Right kidney (tissue), 9 donors: ENCODE results near the gene ZNF628.

ENCODE experiments used
- DNase-seq: peaks from one replicate; pipeline ENCODE4 v3.0.0-alpha.2; 2016
- long read RNA-seq, 8 donors: transcript quantifications; one replicate each; lab custom pipeline, GENCODE V29; 2026

Gene ZNF628
- long read RNA-seq, donor 1, partial matches to known transcripts, result 0 of 6 reads
- long read RNA-seq, donor 1, other reads (novel, unspliced or antisense), result 0 of 6 reads
- long read RNA-seq, donor 2, transcript ZNF628-201 (1 exons, 3,177 nt), result major isoform, 8 of 8 reads
- long read RNA-seq, donor 2, partial matches to known transcripts, result 0 of 8 reads
- long read RNA-seq, donor 2, other reads (novel, unspliced or antisense), result 0 of 8 reads
- long read RNA-seq, donor 3, partial matches to known transcripts, result 0 of 6 reads
- long read RNA-seq, donor 3, other reads (novel, unspliced or antisense), result 0 of 6 reads
- long read RNA-seq, donor 4, transcript ZNF628-202 (2 exons, 472 nt), result major isoform, 5 of 10 reads
- long read RNA-seq, donor 4, partial matches to known transcripts, result 0 of 10 reads
- long read RNA-seq, donor 4, other reads (novel, unspliced or antisense), result 0 of 10 reads
- long read RNA-seq, donor 5, transcript ZNF628-202 (2 exons, 472 nt), result major isoform, 5 of 7 reads
- long read RNA-seq, donor 5, partial matches to known transcripts, result 0 of 7 reads
- long read RNA-seq, donor 5, other reads (novel, unspliced or antisense), result 0 of 7 reads
- long read RNA-seq, donor 6, transcript ZNF628-201 (1 exons, 3,177 nt), result major isoform, 9 of 163 reads
- long read RNA-seq, donor 6, partial matches to known transcripts, result 152 of 163 reads
- long read RNA-seq, donor 6, other reads (novel, unspliced or antisense), result 0 of 163 reads
- long read RNA-seq, donor 7, transcript ZNF628-202 (2 exons, 472 nt), result minor isoform, 8 of 35 reads
- long read RNA-seq, donor 7, transcript ZNF628-201 (1 exons, 3,177 nt), result major isoform, 25 of 35 reads
- long read RNA-seq, donor 7, partial matches to known transcripts, result 0 of 35 reads
- long read RNA-seq, donor 7, other reads (novel, unspliced or antisense), result 0 of 35 reads
- long read RNA-seq, donor 8, transcript ZNF628-201 (1 exons, 3,177 nt), result major isoform, 6 of 8 reads
- long read RNA-seq, donor 8, partial matches to known transcripts, result 0 of 8 reads
- long read RNA-seq, donor 8, other reads (novel, unspliced or antisense), result 0 of 8 reads

GRCh38 chr19:55476100-55476775 is at the start of gene ZNF628:
TSS of gene ZNF628 (plus strand) at chr19:55476617. CDS start at chr19:55479911, 3,294 bp downstream.
- peak; percentile 98 for DNase-seq

- no peak for DNase-seq
These were observed 45.2 kb upstream of the ZNF628 start for GRCh38 chr19:55431183-55431582.

GRCh38 chr19:55432241-55432959 is 44.0 kb upstream of the ZNF628 start:
- DNase-seq, result no peak

- DNase-seq, result no peak
These were observed 43.1 kb upstream of the ZNF628 start for GRCh38 chr19:55433292-55433691.

- DNase-seq, result no peak
These were observed 42.0 kb upstream of the ZNF628 start for GRCh38 chr19:55434356-55434919.

GRCh38 chr19:55435020-55435419 is 41.4 kb upstream of the ZNF628 start:
- no peak for DNase-seq

GRCh38 chr19:55436847-55437246 is 39.6 kb upstream of the ZNF628 start:
- no peak for DNase-seq

- peak; percentile 53 for DNase-seq
These were observed 39.0 kb upstream of the ZNF628 start for GRCh38 chr19:55437410-55437809.

GRCh38 chr19:55439052-55439451 is 37.4 kb upstream of the ZNF628 start:
- DNase-seq, result no peak

- no peak for DNase-seq
These were observed 35.9 kb upstream of the ZNF628 start for GRCh38 chr19:55440411-55441105.

GRCh38 chr19:55441319-55441691 is 35.1 kb upstream of the ZNF628 start:
- DNase-seq, result no peak

GRCh38 chr19:55441692-55442321 is 34.6 kb upstream of the ZNF628 start:
- DNase-seq, result no peak

- no peak for DNase-seq
These were observed 34.0 kb upstream of the ZNF628 start for GRCh38 chr19:55442372-55442961.

- DNase-seq, result no peak
These were observed 33.2 kb upstream of the ZNF628 start, which contains the start of gene SHISA7 for GRCh38 chr19:55443045-55443823. TSS of gene SHISA7 (minus strand) at chr19:55443300. CDS start at chr19:55442863, 437 bp downstream.

GRCh38 chr19:55443824-55444480 is 32.5 kb upstream of the ZNF628 start:
- no peak for DNase-seq

GRCh38 chr19:55444646-55445045 is 31.8 kb upstream of the ZNF628 start:
- no peak for DNase-seq

- no peak for DNase-seq
These were observed 30.4 kb upstream of the ZNF628 start for GRCh38 chr19:55446060-55446459.
